G401.6 (cell line): ENCODE measurements around the gene SRC.

Source experiments
- FAIRE-seq: peaks from 2 replicates; lab custom pipeline; 2012; peaks lifted over from hg19 to GRCh38; lab: Jason Lieb, UNC

The SRC gene

GRCh38 chr20:37384683-37385174 lies 38.8 kb downstream of the SRC start:
- FAIRE-seq = no peak

- no peak for FAIRE-seq
These were observed 39.2 kb downstream of the SRC start for GRCh38 chr20:37385176-37385575.

- no peak for FAIRE-seq
These were observed 39.9 kb downstream of the SRC start for GRCh38 chr20:37385659-37386504.

- FAIRE-seq = no peak
These were observed 40.7 kb downstream of the SRC start for GRCh38 chr20:37386505-37387251.

- FAIRE-seq = no peak
These were observed 41.8 kb downstream of the SRC start for GRCh38 chr20:37387519-37388269.

GRCh38 chr20:37388831-37389230 lies 42.9 kb downstream of the SRC start:
- no peak for FAIRE-seq

GRCh38 chr20:37389241-37389747 lies 43.4 kb downstream of the SRC start:
- no peak for FAIRE-seq

- FAIRE-seq = no peak
These were observed 43.9 kb downstream of the SRC start for GRCh38 chr20:37389844-37390275.

GRCh38 chr20:37390503-37390890 lies 44.6 kb downstream of the SRC start:
- FAIRE-seq = no peak

- no peak for FAIRE-seq
These were observed 45.1 kb downstream of the SRC start for GRCh38 chr20:37390891-37391525.

- no peak for FAIRE-seq
These were observed 46.7 kb downstream of the SRC start for GRCh38 chr20:37392441-37393195.

- FAIRE-seq = no peak
These were observed 47.4 kb downstream of the SRC start for GRCh38 chr20:37393196-37393862.

GRCh38 chr20:37393863-37394542 lies 48.1 kb downstream of the SRC start:
- FAIRE-seq = no peak

- no peak for FAIRE-seq
These were observed 48.8 kb downstream of the SRC start for GRCh38 chr20:37394543-37395409.

GRCh38 chr20:37395410-37395797 lies 49.5 kb downstream of the SRC start:
- FAIRE-seq = no peak

GRCh38 chr20:37395921-37396415 lies 50.0 kb downstream of the SRC start:
- FAIRE-seq = no peak

- FAIRE-seq = no peak
These were observed 50.6 kb downstream of the SRC start for GRCh38 chr20:37396416-37397075.
